GM21529 (cell line): ENCODE measurements around the gene TCEA2.
"Not testable (repeated sequence)": the region's sequence is repeated elsewhere in the genome, so short reads cannot be mapped to it uniquely, and the experiment has no call there.

Source experiments
- ATAC-seq: cut with Tn5 transposase; IDR thresholded peaks from one replicate; pipeline ENCODE4 v1.9.1; 2021; ENCODE audit not compliant: unreplicated experiment

The TCEA2 gene

GRCh38 chr20:64106435-64106961 lies 43.5 kb downstream of the TCEA2 start:
- ATAC-seq = no peak

- ATAC-seq = no peak
Measured at GRCh38 chr20:64106981-64107735, 44.2 kb downstream of the TCEA2 start, which contains the start of gene NPBWR2. NPBWR2 (minus strand) TSS chr20:64107565; CDS start chr20:64106831, 734 bp downstream.

GRCh38 chr20:64107736-64108457 lies 44.9 kb downstream of the TCEA2 start:
- ATAC-seq = no peak

- no peak for ATAC-seq
Measured at GRCh38 chr20:64108731-64109681, 46.0 kb downstream of the TCEA2 start.

- ATAC-seq = no peak
Measured at GRCh38 chr20:64109831-64110391, 46.9 kb downstream of the TCEA2 start.

- ATAC-seq = no peak
Measured at GRCh38 chr20:64110411-64111068, 47.5 kb downstream of the TCEA2 start.

GRCh38 chr20:64111841-64112641 lies 49.0 kb downstream of the TCEA2 start:
- no peak for ATAC-seq

- no peak for ATAC-seq
Measured at GRCh38 chr20:64112691-64113443, 49.9 kb downstream of the TCEA2 start.

GRCh38 chr20:64113444-64113775 lies 50.4 kb downstream of the TCEA2 start:
- no peak for ATAC-seq

- no peak for ATAC-seq
Measured at GRCh38 chr20:64113796-64114355, 50.9 kb downstream of the TCEA2 start.

GRCh38 chr20:64114356-64114971 lies 51.5 kb downstream of the TCEA2 start:
- no peak for ATAC-seq

- no peak for ATAC-seq
Measured at GRCh38 chr20:64115171-64115911, 52.3 kb downstream of the TCEA2 start.

- no peak for ATAC-seq
Measured at GRCh38 chr20:64116016-64116415, 53.0 kb downstream of the TCEA2 start.

GRCh38 chr20:64116541-64117431 lies 53.8 kb downstream of the TCEA2 start:
- ATAC-seq = no peak

GRCh38 chr20:64117432-64117777 lies 54.4 kb downstream of the TCEA2 start:
- not testable (repeated sequence) for ATAC-seq

- no peak for ATAC-seq
Measured at GRCh38 chr20:64119301-64119680, 56.3 kb downstream of the TCEA2 start.
